Colonic mucosa (tissue), 4 donors: Measurements from ENCODE around the gene GAB2. TPM values are rescaled to one million over a fixed set of nuclear protein-coding genes. Genes with fewer than 3 reads are reported as not detected.
"Not testable (repeated sequence)": the region's sequence is repeated elsewhere in the genome, so short reads cannot be mapped to it uniquely, and the experiment has no call there.

Experiments used
- DNase-seq: peaks from one replicate; pipeline ENCODE4 v3.0.0-alpha.2; 2020
- H3K27ac ChIP-seq: fragments of 200-600 bp; one replicate; pipeline ENCODE4 v1.8.0; 2021
- H3K27me3 ChIP-seq: fragments of 200-600 bp; one replicate; pipeline ENCODE4 v1.8.0; 2021
- H3K36me3 ChIP-seq: fragments of 200-600 bp; one replicate; pipeline ENCODE4 v1.8.0; 2021
- H3K4me1 ChIP-seq: fragments of 200-600 bp; one replicate; pipeline ENCODE4 v1.8.0; 2021; ENCODE audit warnings: mild to moderate bottlenecking
- H3K4me3 ChIP-seq: fragments of 200-600 bp; one replicate; pipeline ENCODE4 v1.8.0; 2021
- H3K9ac ChIP-seq, 2 donors: one replicate each; pipeline ENCODE4 v1.7.0; 2013; ENCODE audit warnings: control low read depth in 2 of 2, low read depth in 2 of 2, low read length in 2 of 2
- H3K9me3 ChIP-seq: fragments of 200-600 bp; one replicate; pipeline ENCODE4 v1.8.0; 2021
- intact Hi-C: fragments of 100-400 bp; cut with DNase I; formaldehyde crosslinking; loops from one replicate; pipeline ENCODE4 v1.14.1; 2022
- total RNA-seq, 2 donors: library from RNA; stranded (reverse); fragmentation: NEBNext Ultra II Directional in 1 of 2; extraction: Animal tissue kit (Norgen Biotek cat#: 25700) in 1 of 2; gene quantifications; one replicate each; pipeline ENCODE4 v1.2.1, GENCODE V29; 2021
- TF ChIP-seq, protein P1 (sequence below): fragments of 200-600 bp; IDR thresholded peaks from one replicate; pipeline ENCODE4 v1.8.0; 2022; ENCODE audit warnings: antibody characterized with exemption, mild to moderate bottlenecking
- donor health status: healthy.
- donor health status: DM: no; HTN: no; CAD: no.
- donor health status: DM: no; HTN: no; CAD: no.

Gene GAB2
- total RNA-seq, 2 donors from 2014 or later: 20.0 to 21.1 TPM

DNA sequence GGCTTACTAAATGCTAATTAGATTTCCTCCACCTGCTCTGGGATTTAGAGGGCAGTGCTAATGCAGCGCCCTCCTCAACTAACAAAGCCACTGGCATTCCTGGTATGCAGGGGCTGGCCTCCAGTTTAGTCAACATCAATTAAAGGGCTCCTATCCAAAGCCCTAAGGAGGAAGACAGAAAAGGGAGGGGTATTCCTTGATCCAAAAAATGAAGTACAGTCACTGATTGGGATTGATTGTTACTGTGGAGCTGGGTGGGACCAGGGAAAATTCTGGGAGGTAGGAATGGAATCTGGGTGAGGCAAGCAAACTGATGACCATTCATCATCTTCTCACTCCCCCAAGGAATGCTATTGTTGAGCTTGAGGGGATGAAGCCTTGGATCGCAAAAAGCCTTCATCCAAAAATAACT is 52.2 kb downstream of the GAB2 start:
- Histone ChIP-seq H3K27me3 (no peaks in the 10 kb centered on the region), H3K27ac (no peak overlapping the region), H3K9ac (no peak overlapping the region), H3K9me3 (no peaks in the 10 kb centered on the region), H3K36me3 (no peaks in the 10 kb centered on the region), H3K4me1 (no peaks in the 10 kb centered on the region), H3K4me3 (no peak overlapping the region)
- intact Hi-C loops: no loop called here
- TF ChIP-seq, protein P1, sequence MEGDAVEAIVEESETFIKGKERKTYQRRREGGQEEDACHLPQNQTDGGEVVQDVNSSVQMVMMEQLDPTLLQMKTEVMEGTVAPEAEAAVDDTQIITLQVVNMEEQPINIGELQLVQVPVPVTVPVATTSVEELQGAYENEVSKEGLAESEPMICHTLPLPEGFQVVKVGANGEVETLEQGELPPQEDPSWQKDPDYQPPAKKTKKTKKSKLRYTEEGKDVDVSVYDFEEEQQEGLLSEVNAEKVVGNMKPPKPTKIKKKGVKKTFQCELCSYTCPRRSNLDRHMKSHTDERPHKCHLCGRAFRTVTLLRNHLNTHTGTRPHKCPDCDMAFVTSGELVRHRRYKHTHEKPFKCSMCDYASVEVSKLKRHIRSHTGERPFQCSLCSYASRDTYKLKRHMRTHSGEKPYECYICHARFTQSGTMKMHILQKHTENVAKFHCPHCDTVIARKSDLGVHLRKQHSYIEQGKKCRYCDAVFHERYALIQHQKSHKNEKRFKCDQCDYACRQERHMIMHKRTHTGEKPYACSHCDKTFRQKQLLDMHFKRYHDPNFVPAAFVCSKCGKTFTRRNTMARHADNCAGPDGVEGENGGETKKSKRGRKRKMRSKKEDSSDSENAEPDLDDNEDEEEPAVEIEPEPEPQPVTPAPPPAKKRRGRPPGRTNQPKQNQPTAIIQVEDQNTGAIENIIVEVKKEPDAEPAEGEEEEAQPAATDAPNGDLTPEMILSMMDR: no peak
- DNase-seq: no peak

DNA sequence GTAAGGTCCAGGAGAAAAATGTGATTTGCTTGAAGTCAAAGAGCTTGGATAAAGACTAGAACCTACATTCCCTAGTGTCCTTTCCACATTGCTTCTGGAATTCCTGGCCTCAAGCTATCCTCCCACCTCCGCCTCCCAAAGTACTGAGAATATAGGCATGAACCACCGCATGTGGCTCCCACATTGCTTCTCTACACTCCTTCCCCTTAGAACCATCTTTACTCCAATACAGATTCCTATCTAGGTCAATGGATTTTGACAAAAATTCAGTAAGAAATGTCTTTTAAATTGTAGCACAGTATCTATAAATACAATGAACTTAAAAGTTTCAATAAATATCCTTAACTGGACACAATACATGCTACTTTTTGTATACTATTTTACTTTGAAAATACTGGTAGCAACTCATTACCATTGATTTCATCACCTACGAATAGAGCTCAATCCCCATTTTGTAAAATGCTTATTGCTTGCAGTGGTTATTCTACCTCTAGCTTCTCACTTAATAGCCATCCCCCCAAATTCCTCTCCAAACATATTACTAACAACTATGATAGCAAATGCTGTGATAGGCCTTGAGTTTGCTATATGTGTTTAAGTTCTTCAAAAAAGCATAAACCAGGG is 53.4 kb downstream of the GAB2 start:
- TF ChIP-seq, protein P1: no peak
- no peak overlapping the region for H3K9ac ChIP-seq
- no peaks in the 10 kb centered on the region for H3K36me3 ChIP-seq
- H3K4me1 ChIP-seq: no peaks in the 10 kb centered on the region
- no peak for DNase-seq
- no peak overlapping the region for H3K27ac ChIP-seq
- no peaks in the 10 kb centered on the region for H3K9me3 ChIP-seq
- no peak overlapping the region for H3K4me3 ChIP-seq
- no peaks in the 10 kb centered on the region for H3K27me3 ChIP-seq
- intact Hi-C loops: no loop called here

DNA sequence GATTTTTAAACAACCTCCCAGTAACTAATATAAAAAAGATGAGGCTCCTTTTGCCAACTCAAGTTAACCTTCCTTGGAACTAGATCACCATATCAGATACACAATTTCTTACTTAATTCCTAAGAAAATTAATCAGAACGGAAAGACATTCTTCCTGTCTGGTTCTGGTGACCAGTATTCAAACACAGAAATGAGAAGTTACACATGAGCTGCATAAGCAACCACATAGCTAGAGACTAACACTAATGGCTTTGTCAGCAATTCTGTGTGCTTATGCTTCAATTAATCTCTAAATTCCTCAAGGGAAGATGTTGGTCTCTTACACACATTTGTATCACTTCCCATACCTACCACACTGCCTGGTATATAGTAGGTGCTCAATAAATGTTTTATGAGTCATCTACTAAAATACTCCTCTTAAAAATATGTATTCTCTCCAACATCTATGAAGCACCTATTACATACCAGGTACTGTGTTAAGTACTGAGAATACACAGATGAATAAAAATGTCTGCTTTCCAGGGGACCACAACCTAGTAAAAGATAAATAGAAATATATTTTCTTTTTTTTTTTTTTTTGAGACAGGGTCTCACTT is 54.5 kb downstream of the GAB2 start:
- Histone ChIP-seq H3K9ac (no peak overlapping the region), H3K4me3 (no peak overlapping the region), H3K36me3 (no peaks in the 10 kb centered on the region), H3K27ac (no peak overlapping the region), H3K4me1 (no peaks in the 10 kb centered on the region), H3K27me3 (no peaks in the 10 kb centered on the region), H3K9me3 (no peaks in the 10 kb centered on the region)
- intact Hi-C loops: no loop called here
- no peak for DNase-seq
- TF ChIP-seq, protein P1: no peak

DNA sequence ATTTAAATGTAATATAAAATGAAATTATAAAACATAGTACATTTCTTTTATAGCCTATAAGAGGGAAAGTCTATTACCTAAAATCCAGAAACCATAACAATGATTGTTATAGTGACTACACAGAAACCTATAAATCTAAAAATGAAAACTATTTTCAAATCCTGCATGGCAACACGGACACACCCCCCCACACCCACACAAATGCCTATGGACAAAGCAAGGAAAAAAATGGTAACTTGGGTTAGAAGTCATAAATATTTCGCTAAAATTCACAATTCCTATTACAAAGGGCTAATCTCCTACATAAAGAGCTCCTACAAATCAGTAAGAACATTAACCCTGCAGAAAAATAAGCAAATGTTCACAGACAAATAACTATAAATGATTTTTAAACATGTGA is 56.4 kb downstream of the GAB2 start:
- no peak for DNase-seq
- Histone ChIP-seq H3K9ac (no peak overlapping the region), H3K4me1 (no peaks in the 10 kb centered on the region), H3K27me3 (no peaks in the 10 kb centered on the region), H3K4me3 (no peak overlapping the region), H3K9me3 (no peaks in the 10 kb centered on the region), H3K27ac (no peak overlapping the region), H3K36me3 (no peaks in the 10 kb centered on the region)
- TF ChIP-seq, protein P1: no peak
- intact Hi-C loops: no loop called here

DNA sequence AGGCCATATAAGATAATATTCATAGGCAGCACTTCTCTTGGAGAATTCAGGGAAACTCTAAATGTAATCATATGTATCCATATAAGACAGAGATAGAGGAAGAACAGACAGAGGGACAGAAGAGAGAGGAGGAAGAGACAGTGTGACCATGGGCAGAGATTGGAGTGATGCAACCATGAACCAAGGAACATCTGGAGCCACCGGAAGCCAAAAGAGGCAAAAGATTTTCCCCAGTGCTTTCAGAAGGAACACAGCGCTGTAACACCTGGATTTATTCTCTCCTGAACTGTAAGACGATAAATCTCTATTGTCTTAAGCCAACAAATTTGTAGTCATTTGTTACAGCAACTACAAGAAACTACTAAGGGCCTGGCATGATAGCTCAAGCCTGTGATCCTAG is 57.7 kb downstream of the GAB2 start:
- TF ChIP-seq, protein P1: no peak
- no peaks in the 10 kb centered on the region for H3K27me3 ChIP-seq
- no peak for DNase-seq
- no peak overlapping the region for H3K9ac ChIP-seq
- no peak overlapping the region for H3K27ac ChIP-seq
- no peaks in the 10 kb centered on the region for H3K36me3 ChIP-seq
- no peaks in the 10 kb centered on the region for H3K9me3 ChIP-seq
- intact Hi-C loops: no loop called here
- no peaks in the 10 kb centered on the region for H3K4me1 ChIP-seq
- no peak overlapping the region for H3K4me3 ChIP-seq

DNA sequence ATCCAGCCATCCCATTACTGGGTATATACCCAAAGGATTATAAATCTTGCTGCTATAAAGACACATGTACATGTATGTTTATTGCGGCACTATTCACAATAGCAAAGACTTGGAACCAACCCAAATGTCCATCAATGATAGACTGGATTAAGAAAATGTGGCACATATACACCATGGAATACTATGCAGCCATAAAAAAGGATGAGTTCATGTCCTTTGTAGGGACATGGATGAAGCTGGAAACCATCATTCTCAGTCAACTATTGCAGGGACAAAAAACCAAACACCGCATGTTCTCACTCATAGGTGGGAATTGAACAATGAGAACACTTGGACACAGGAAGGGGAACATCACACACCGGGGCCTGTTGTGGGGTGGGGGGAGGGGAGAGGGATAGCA is 59.7 kb downstream of the GAB2 start:
- H3K27ac ChIP-seq, H3K27me3 ChIP-seq, H3K36me3 ChIP-seq, H3K4me3 ChIP-seq, H3K9ac ChIP-seq, H3K9me3 ChIP-seq, DNase-seq, H3K4me1 ChIP-seq, intact Hi-C loops: not testable (repeated sequence)

DNA sequence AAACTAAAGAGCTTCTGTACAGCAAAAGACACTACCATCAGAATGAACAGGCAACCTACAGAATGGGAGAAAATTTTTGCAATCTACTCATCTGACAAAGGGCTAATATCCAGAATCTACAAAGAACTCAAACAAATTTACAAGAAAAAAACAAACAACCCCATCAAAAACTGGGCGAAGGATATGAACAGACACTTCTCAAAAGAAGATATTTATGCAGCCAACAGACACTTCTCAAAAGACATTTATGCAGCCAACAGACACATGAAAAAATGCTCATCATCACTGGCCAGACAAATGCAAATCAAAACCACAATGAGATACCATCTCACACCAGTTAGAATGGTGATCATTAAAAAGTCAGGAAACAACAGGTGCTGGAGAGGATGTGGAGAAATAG is 60.2 kb downstream of the GAB2 start:
- H3K4me1 ChIP-seq, H3K9me3 ChIP-seq, H3K9ac ChIP-seq, intact Hi-C loops, H3K36me3 ChIP-seq, H3K27me3 ChIP-seq, DNase-seq, H3K4me3 ChIP-seq, H3K27ac ChIP-seq: not testable (repeated sequence)

DNA sequence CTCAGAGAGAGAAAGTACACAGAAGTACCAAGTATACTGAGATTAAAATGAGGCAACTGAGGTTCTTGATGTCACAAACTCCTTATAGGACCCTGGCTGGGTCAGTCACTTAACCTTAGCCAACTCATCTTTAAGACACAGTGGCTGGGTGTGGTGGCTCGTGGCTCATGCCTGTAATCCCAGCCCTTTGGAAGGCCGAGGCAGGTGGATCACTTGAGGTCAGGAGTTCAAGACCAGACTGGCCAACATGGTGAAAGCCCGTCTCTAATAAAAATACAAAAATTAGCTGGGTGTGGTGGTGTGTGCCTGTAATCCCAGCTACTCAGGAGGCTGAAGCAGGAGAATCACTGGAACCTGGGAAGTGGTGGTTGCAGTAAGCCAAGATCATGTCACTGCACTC is 61.9 kb downstream of the GAB2 start:
- H3K36me3 ChIP-seq, H3K27me3 ChIP-seq, intact Hi-C loops, H3K9me3 ChIP-seq, H3K27ac ChIP-seq, DNase-seq, H3K9ac ChIP-seq, H3K4me1 ChIP-seq, H3K4me3 ChIP-seq: not testable (repeated sequence)
